H9 (cell line): ENCODE data around the gene OS9. TPM values are rescaled to one million over a fixed set of nuclear protein-coding genes. Genes with fewer than 3 reads are reported as not detected.

Source experiments
- DNase-seq: peaks from one replicate; pipeline ENCODE4 v3.0.0-alpha.2; 2017
- H2AFZ ChIP-seq: one replicate; pipeline ENCODE4 v1.6.1; 2013; ENCODE audit warnings: mild to moderate bottlenecking, low read length, control low read depth, moderate library complexity
- H2AK5ac ChIP-seq: 2 replicates; pipeline ENCODE4 v1.6.1; 2013; ENCODE audit warnings: low read length, control low read depth, mixed read lengths; ENCODE audit not compliant: insufficient read length
- H2BK120ac ChIP-seq: one replicate; pipeline ENCODE4 v1.6.1; 2013; ENCODE audit warnings: low read depth, mild to moderate bottlenecking, low read length, control low read depth, inconsistent platforms; ENCODE audit not compliant: poor library complexity, severe bottlenecking
- H2BK12ac ChIP-seq: 2 replicates; pipeline ENCODE4 v1.6.1; 2013; ENCODE audit warnings: low read length, control low read depth, mixed read lengths, low read depth; ENCODE audit not compliant: insufficient read length
- H2BK15ac ChIP-seq: 2 replicates; pipeline ENCODE4 v1.6.1; 2013; ENCODE audit warnings: low read depth, low read length, control low read depth
- H2BK20ac ChIP-seq: one replicate; pipeline ENCODE4 v1.6.1; 2013; ENCODE audit warnings: low read depth, mild to moderate bottlenecking, low read length, control low read depth, inconsistent platforms; ENCODE audit not compliant: poor library complexity, severe bottlenecking
- H2BK5ac ChIP-seq: 2 replicates; pipeline ENCODE4 v1.6.1; 2013; ENCODE audit warnings: low read length, control low read depth, mixed read lengths; ENCODE audit not compliant: insufficient read length
- H3K14ac ChIP-seq: 2 replicates; pipeline ENCODE4 v1.6.1; 2013; ENCODE audit warnings: low read length, control low read depth; ENCODE audit not compliant: insufficient read depth
- H3K18ac ChIP-seq: 2 replicates; pipeline ENCODE4 v1.6.1; 2013; ENCODE audit warnings: low read depth, mild to moderate bottlenecking, mixed read lengths, low read length, control low read depth; ENCODE audit not compliant: insufficient read length
- H3K23ac ChIP-seq: 2 replicates; pipeline ENCODE4 v1.6.1; 2013; ENCODE audit warnings: low read length, control low read depth, mixed read lengths, low read depth; ENCODE audit not compliant: insufficient read length
- H3K23me2 ChIP-seq: 2 replicates; pipeline ENCODE4 v1.6.1; 2013; ENCODE audit warnings: low read depth, mild to moderate bottlenecking, mixed read lengths, low read length, control low read depth; ENCODE audit not compliant: insufficient read length, poor library complexity, severe bottlenecking
- H3K27ac ChIP-seq: 2 replicates; pipeline ENCODE4 v1.5.1; 2013; ENCODE audit warnings: low read length, control low read depth, mixed read lengths, low read depth; ENCODE audit not compliant: insufficient read length
- H3K27me3 ChIP-seq: 2 replicates; pipeline ENCODE4 v1.6.1; 2013; ENCODE audit warnings: low read length, control low read depth, inconsistent platforms; ENCODE audit not compliant: insufficient read depth
- H3K4ac ChIP-seq: 2 replicates; pipeline ENCODE4 v1.6.1; 2013; ENCODE audit warnings: low read depth, mild to moderate bottlenecking, control low read depth, inconsistent platforms, low read length, moderate library complexity
- H3K4me1 ChIP-seq: 2 replicates; pipeline ENCODE4 v1.6.1; 2013; ENCODE audit warnings: low read length, control low read depth, inconsistent platforms; ENCODE audit not compliant: insufficient read depth
- H3K4me2 ChIP-seq: 2 replicates; pipeline ENCODE4 v1.6.1; 2013; ENCODE audit warnings: low read length, control low read depth, mixed read lengths; ENCODE audit not compliant: insufficient read length, insufficient read depth
- H3K56ac ChIP-seq: 2 replicates; pipeline ENCODE4 v1.6.1; 2013; ENCODE audit warnings: low read depth, mild to moderate bottlenecking, mixed read lengths, low read length, control low read depth; ENCODE audit not compliant: insufficient read length
- H3K79me1 ChIP-seq: 2 replicates; pipeline ENCODE4 v1.6.1; 2013; ENCODE audit warnings: low read depth, mild to moderate bottlenecking, moderate library complexity, low read length, control low read depth, inconsistent platforms; ENCODE audit not compliant: insufficient read depth, poor library complexity, severe bottlenecking
- H3K79me2 ChIP-seq: 2 replicates; pipeline ENCODE4 v1.6.1; 2013; ENCODE audit warnings: low read length, control low read depth, inconsistent platforms; ENCODE audit not compliant: insufficient read depth
- H3K9ac ChIP-seq: 2 replicates; pipeline ENCODE4 v1.6.1; 2013; ENCODE audit warnings: low read length, control low read depth, mixed read lengths; ENCODE audit not compliant: insufficient read length; ENCODE audit errors: extremely low read depth
- H3K9me3 ChIP-seq: one replicate; pipeline ENCODE4 v1.6.1; 2013; ENCODE audit warnings: low read depth, low read length, inconsistent platforms; ENCODE audit not compliant: control insufficient read depth
- H3T11ph ChIP-seq: one replicate; pipeline ENCODE4 v1.6.1; 2013; ENCODE audit warnings: mild to moderate bottlenecking, low read length, control low read depth, inconsistent platforms
- H4K20me1 ChIP-seq: one replicate; pipeline ENCODE4 v1.6.1; 2013; ENCODE audit not compliant: control insufficient read depth, insufficient read length, insufficient read depth
- H4K5ac ChIP-seq: 2 replicates; pipeline ENCODE4 v1.6.1; 2013; ENCODE audit warnings: low read depth, mild to moderate bottlenecking, mixed read lengths, low read length, control low read depth; ENCODE audit not compliant: insufficient read length
- H4K8ac ChIP-seq: replicated peaks from 2 replicates; pipeline ENCODE4 v1.6.1; 2013; ENCODE audit warnings: low read length, control low read depth, mixed read lengths, low read depth; ENCODE audit not compliant: insufficient read length
- H4K91ac ChIP-seq: 2 replicates; pipeline ENCODE4 v1.6.1; 2013; ENCODE audit warnings: low read depth, mild to moderate bottlenecking, moderate library complexity, mixed read lengths, low read length, control low read depth; ENCODE audit not compliant: insufficient read length
- H3K27ac Mint-ChIP-seq, 3 experiments: 2 replicates in 2 of 3; 3 replicates in 1 of 3; pipeline ENCODE4 v1.8.0; 2020 to 2021; ENCODE audit warnings: mixed read lengths in 3 of 3, mild to moderate bottlenecking in 1 of 3, moderate library complexity in 1 of 3
- H3K27me3 Mint-ChIP-seq: 2 replicates; pipeline ENCODE4 v1.8.0; 2021; ENCODE audit warnings: low read depth, mild to moderate bottlenecking, moderate library complexity, mixed read lengths
- H3K36me3 Mint-ChIP-seq, 3 experiments: 2 replicates in 2 of 3; 3 replicates in 1 of 3; pipeline ENCODE4 v1.8.0; 2020 to 2021; ENCODE audit warnings: low read depth in 3 of 3, mixed read lengths in 3 of 3; ENCODE audit not compliant: insufficient read depth in 1 of 3
- H3K4me1 Mint-ChIP-seq, 2 experiments: 2 replicates each; pipeline ENCODE4 v1.8.0; 2020; ENCODE audit warnings: mixed read lengths in 2 of 2
- H3K4me3 Mint-ChIP-seq, 2 experiments: 2 replicates in 1 of 2; 3 replicates in 1 of 2; pipeline ENCODE4 v1.8.0; 2020 to 2021; ENCODE audit warnings: mild to moderate bottlenecking in 2 of 2, mixed read lengths in 2 of 2, moderate library complexity in 1 of 2
- H3K9me3 Mint-ChIP-seq, 2 experiments: 2 replicates in 1 of 2; 3 replicates in 1 of 2; pipeline ENCODE4 v1.8.0; 2020; ENCODE audit warnings: mild to moderate bottlenecking in 2 of 2, mixed read lengths in 2 of 2, moderate library complexity in 1 of 2
- CTCF ChIP-seq: fragments of 200-600 bp; sonication (generic); conservative IDR thresholded peaks from 3 replicates; pipeline ENCODE4 v1.8.0; 2021; ENCODE audit warnings: antibody characterized with exemption, mild to moderate bottlenecking
- WGBS: extraction: QIAGEN DNeasy Blood & Tissue Kit; methylation state at CpG from one replicate; pipeline ENCODE4 v1.1.7; 2013; ENCODE audit warnings: missing lambda C conversion rate, low lambda C conversion rate, mixed read lengths; ENCODE audit not compliant: insufficient read length; ENCODE audit errors: extremely low coverage; 5-methylcytosine and 5-hydroxymethylcytosine counted together
- total RNA-seq: library from RNA; stranded (reverse); gene quantifications from 2 replicates; pipeline ENCODE4 v1.2.1, GENCODE V29; 2021

The OS9 gene
- total RNA-seq, 1 experiment from 2014 or later: 112 TPM

GRCh38 chr12:57749061-57749460 is 55.1 kb downstream of the OS9 start:
- H2BK120ac ChIP-seq: no peak overlapping the region
- no CpG with 5 or more reads among the region's 5 CpGs for WGBS
- no peaks in the 10 kb centered on the region for H4K20me1 ChIP-seq
- H3K79me2 ChIP-seq: peaks cover 13% of the 10 kb centered on the region; the same call in 1 of the 2 replicates
- no peak overlapping the region for H3K18ac ChIP-seq
- H3T11ph ChIP-seq: no peak overlapping the region
- H3K56ac ChIP-seq: no peak overlapping the region
- no peak overlapping the region for H3K23ac ChIP-seq
- no peak overlapping the region for H3K14ac ChIP-seq
- H2AK5ac ChIP-seq: no peak overlapping the region
- H2BK5ac ChIP-seq: no peak overlapping the region
- peaks cover 4% of the 10 kb centered on the region for H3K27me3 Mint-ChIP-seq
- H4K91ac ChIP-seq: no peak overlapping the region
- no peak overlapping the region for H2BK12ac ChIP-seq
- DNase-seq: no peak
- no peak overlapping the region for H3K4me2 ChIP-seq
- H3K9me3 ChIP-seq: no peaks in the 10 kb centered on the region
- H3K23me2 ChIP-seq: peaks cover 13% of the 10 kb centered on the region
- H3K9ac ChIP-seq: no peak overlapping the region
- TF ChIP-seq CTCF: no peak
- H4K5ac ChIP-seq: no peak overlapping the region
- no peak overlapping the region for H4K8ac ChIP-seq
- H3K79me1 ChIP-seq: no peaks in the 10 kb centered on the region
- H3K36me3 Mint-ChIP-seq: peaks cover 33 to 62% (median 55%) of the 10 kb centered on the region in 3 experiments
- peaks cover 36% of the 10 kb centered on the region in 2 experiments for H3K4me1 Mint-ChIP-seq
- H3K4me3 Mint-ChIP-seq: no peak overlapping the region
- no peak overlapping the region for H2BK15ac ChIP-seq
- no peaks in the 10 kb centered on the region; a peak in 2 of 5 replicates for H3K9me3 Mint-ChIP-seq
- H3K4ac ChIP-seq: no peak overlapping the region
- H2AFZ ChIP-seq: no peak overlapping the region
- peak overlapping the region in 1 of 3 experiments; percentile 85; a peak in 1 of 7 replicates for H3K27ac Mint-ChIP-seq
- H3K27ac ChIP-seq: no peak overlapping the region
- H3K4me1 ChIP-seq: peaks cover 7% of the 10 kb centered on the region; the same call in 1 of the 2 replicates
- no peaks in the 10 kb centered on the region; the same call in 1 of the 2 replicates for H3K27me3 ChIP-seq
- no peak overlapping the region for H2BK20ac ChIP-seq
